Measurements from ENCODE around the gene CYP3A7. TPM values are rescaled to one million over a fixed set of nuclear protein-coding genes. Genes with fewer than 3 reads are reported as not detected.

CYP3A7 gene
- total and polyA plus RNA-seq, 2 of the 13 experiments (the other 11 are each of a cell fraction or from before 2014, with no cell fraction given) = 5.8 to 6.4 TPM

DNA sequence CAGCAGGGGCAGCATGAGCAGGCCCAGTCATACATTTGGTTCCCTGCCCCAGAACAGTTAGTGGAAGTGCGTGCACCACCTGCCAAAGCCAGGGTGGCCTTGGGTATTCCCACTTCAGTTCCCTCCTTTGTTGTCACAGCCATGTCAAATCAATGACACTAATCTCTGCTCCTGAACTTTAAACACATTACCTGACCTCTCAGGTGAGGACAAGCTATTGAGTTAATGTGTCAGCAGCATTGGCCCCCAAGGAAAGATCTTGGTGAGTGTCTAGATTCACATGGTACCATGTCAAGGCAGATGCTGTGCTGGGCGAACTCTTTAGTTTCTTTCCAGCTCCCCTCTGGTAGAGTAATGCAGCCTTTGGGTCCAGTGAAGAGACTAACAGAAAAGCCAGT lies 57.3 kb downstream of the CYP3A7 start (continued):
- TF ChIP-seq NFYC (CRISPR knock-in tag; IDR thresholded peaks at IDR 0.05) = no peak
- TF ChIP-seq CCDC6 (CRISPR knock-in tag; IDR thresholded peaks at IDR 0.05) = peak; percentile 39; the same call in 1 of the 2 replicates
- TF ChIP-seq RBM22 (optimal IDR thresholded peaks at IDR 0.05; ENCODE audit: low read length) = no peak
- no peak for TF ChIP-seq XRCC5 (optimal IDR thresholded peaks at IDR 0.05; ENCODE audit: low read length)
- TF ChIP-seq BHLHE40 (IDR thresholded peaks at IDR 0.05; ENCODE audit: low read length) = peak; percentile 54; the same call in 1 of the 2 replicates
- no peak for TF ChIP-seq TBL1XR1 (IDR thresholded peaks at IDR 0.05; ENCODE audit: borderline replicate concordance, low read length, partially characterized antibody)
- TF ChIP-seq FOXM1 (CRISPR knock-in tag; IDR thresholded peaks at IDR 0.05) = no peak
- TF ChIP-seq POLR2A (IDR thresholded peaks at IDR 0.05; ENCODE audit: insufficient read depth in 1 of 2, low read depth in 2 of 2, low read length in 2 of 2) = no peak
- TF ChIP-seq, protein P1, sequence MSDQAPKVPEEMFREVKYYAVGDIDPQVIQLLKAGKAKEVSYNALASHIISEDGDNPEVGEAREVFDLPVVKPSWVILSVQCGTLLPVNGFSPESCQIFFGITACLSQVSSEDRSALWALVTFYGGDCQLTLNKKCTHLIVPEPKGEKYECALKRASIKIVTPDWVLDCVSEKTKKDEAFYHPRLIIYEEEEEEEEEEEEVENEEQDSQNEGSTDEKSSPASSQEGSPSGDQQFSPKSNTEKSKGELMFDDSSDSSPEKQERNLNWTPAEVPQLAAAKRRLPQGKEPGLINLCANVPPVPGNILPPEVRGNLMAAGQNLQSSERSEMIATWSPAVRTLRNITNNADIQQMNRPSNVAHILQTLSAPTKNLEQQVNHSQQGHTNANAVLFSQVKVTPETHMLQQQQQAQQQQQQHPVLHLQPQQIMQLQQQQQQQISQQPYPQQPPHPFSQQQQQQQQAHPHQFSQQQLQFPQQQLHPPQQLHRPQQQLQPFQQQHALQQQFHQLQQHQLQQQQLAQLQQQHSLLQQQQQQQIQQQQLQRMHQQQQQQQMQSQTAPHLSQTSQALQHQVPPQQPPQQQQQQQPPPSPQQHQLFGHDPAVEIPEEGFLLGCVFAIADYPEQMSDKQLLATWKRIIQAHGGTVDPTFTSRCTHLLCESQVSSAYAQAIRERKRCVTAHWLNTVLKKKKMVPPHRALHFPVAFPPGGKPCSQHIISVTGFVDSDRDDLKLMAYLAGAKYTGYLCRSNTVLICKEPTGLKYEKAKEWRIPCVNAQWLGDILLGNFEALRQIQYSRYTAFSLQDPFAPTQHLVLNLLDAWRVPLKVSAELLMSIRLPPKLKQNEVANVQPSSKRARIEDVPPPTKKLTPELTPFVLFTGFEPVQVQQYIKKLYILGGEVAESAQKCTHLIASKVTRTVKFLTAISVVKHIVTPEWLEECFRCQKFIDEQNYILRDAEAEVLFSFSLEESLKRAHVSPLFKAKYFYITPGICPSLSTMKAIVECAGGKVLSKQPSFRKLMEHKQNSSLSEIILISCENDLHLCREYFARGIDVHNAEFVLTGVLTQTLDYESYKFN (CRISPR knock-in tag; conservative IDR thresholded peaks at IDR 0.05) = peak; percentile 94
- TF ChIP-seq ZNF296 (CRISPR knock-in tag; conservative IDR thresholded peaks at IDR 0.05) = no peak
- TF ChIP-seq, protein P2, sequence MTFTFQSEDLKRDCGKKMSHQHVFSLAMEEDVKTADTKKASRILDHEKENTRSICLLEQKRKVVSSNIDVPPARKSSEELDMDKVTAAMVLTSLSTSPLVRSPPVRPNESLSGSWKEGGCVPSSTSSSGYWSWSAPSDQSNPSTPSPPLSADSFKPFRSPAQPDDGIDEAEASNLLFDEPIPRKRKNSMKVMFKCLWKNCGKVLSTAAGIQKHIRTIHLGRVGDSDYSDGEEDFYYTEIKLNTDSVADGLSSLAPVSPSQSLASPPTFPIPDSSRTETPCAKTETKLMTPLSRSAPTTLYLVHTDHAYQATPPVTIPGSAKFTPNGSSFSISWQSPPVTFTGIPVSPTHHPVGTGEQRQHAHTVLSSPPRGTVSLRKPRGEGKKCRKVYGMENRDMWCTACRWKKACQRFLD (CRISPR knock-in tag; IDR thresholded peaks at IDR 0.05; ENCODE audit: borderline replicate concordance) = 0 out of 2 replicates have a peak, but pooled peaks have one; percentile 58
- TF ChIP-seq, protein P3, sequence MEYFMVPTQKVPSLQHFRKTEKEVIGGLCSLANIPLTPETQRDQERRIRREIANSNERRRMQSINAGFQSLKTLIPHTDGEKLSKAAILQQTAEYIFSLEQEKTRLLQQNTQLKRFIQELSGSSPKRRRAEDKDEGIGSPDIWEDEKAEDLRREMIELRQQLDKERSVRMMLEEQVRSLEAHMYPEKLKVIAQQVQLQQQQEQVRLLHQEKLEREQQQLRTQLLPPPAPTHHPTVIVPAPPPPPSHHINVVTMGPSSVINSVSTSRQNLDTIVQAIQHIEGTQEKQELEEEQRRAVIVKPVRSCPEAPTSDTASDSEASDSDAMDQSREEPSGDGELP (IDR thresholded peaks at IDR 0.05; ENCODE audit: borderline replicate concordance, low read depth) = peak; percentile 66; the same call in 1 of the 2 replicates
- TF ChIP-seq, protein P4, sequence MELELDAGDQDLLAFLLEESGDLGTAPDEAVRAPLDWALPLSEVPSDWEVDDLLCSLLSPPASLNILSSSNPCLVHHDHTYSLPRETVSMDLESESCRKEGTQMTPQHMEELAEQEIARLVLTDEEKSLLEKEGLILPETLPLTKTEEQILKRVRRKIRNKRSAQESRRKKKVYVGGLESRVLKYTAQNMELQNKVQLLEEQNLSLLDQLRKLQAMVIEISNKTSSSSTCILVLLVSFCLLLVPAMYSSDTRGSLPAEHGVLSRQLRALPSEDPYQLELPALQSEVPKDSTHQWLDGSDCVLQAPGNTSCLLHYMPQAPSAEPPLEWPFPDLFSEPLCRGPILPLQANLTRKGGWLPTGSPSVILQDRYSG (CRISPR knock-in tag; IDR thresholded peaks at IDR 0.05) = no peak
- no peak for TF ChIP-seq HNRNPLL (IDR thresholded peaks at IDR 0.05; ENCODE audit: low read depth, low read length, poor library complexity, severe bottlenecking)
- TF ChIP-seq, protein P5, sequence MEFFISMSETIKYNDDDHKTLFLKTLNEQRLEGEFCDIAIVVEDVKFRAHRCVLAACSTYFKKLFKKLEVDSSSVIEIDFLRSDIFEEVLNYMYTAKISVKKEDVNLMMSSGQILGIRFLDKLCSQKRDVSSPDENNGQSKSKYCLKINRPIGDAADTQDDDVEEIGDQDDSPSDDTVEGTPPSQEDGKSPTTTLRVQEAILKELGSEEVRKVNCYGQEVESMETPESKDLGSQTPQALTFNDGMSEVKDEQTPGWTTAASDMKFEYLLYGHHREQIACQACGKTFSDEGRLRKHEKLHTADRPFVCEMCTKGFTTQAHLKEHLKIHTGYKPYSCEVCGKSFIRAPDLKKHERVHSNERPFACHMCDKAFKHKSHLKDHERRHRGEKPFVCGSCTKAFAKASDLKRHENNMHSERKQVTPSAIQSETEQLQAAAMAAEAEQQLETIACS (CRISPR knock-in tag; IDR thresholded peaks at IDR 0.05) = no peak
- TF ChIP-seq, protein P6, sequence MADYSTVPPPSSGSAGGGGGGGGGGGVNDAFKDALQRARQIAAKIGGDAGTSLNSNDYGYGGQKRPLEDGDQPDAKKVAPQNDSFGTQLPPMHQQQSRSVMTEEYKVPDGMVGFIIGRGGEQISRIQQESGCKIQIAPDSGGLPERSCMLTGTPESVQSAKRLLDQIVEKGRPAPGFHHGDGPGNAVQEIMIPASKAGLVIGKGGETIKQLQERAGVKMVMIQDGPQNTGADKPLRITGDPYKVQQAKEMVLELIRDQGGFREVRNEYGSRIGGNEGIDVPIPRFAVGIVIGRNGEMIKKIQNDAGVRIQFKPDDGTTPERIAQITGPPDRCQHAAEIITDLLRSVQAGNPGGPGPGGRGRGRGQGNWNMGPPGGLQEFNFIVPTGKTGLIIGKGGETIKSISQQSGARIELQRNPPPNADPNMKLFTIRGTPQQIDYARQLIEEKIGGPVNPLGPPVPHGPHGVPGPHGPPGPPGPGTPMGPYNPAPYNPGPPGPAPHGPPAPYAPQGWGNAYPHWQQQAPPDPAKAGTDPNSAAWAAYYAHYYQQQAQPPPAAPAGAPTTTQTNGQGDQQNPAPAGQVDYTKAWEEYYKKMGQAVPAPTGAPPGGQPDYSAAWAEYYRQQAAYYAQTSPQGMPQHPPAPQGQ (CRISPR knock-in tag; IDR thresholded peaks at IDR 0.05; ENCODE audit: borderline replicate concordance) = no peak
- 0 out of 2 replicates have a peak, but pooled peaks have one; percentile 48 for TF ChIP-seq JUND (CRISPR knock-in tag; IDR thresholded peaks at IDR 0.05)
- no peak for TF ChIP-seq ZNF251 (CRISPR knock-in tag; IDR thresholded peaks at IDR 0.05)
- TF ChIP-seq, protein P7, sequence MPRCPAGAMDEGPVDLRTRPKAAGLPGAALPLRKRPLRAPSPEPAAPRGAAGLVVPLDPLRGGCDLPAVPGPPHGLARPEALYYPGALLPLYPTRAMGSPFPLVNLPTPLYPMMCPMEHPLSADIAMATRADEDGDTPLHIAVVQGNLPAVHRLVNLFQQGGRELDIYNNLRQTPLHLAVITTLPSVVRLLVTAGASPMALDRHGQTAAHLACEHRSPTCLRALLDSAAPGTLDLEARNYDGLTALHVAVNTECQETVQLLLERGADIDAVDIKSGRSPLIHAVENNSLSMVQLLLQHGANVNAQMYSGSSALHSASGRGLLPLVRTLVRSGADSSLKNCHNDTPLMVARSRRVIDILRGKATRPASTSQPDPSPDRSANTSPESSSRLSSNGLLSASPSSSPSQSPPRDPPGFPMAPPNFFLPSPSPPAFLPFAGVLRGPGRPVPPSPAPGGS (CRISPR knock-in tag; IDR thresholded peaks at IDR 0.05) = peak; percentile 30; the same call in 1 of the 2 replicates
